SKM-1 treated with dmso at 0.1 percent for 144 hours (cell line): ENCODE measurements around the gene PDZD7.

Source experiments
- DNase-seq: peaks from one replicate; lab custom pipeline; 2025; ENCODE audit not compliant: unreplicated experiment; lab: John Stamatoyannopoulos, UW

The PDZD7 gene

DNA sequence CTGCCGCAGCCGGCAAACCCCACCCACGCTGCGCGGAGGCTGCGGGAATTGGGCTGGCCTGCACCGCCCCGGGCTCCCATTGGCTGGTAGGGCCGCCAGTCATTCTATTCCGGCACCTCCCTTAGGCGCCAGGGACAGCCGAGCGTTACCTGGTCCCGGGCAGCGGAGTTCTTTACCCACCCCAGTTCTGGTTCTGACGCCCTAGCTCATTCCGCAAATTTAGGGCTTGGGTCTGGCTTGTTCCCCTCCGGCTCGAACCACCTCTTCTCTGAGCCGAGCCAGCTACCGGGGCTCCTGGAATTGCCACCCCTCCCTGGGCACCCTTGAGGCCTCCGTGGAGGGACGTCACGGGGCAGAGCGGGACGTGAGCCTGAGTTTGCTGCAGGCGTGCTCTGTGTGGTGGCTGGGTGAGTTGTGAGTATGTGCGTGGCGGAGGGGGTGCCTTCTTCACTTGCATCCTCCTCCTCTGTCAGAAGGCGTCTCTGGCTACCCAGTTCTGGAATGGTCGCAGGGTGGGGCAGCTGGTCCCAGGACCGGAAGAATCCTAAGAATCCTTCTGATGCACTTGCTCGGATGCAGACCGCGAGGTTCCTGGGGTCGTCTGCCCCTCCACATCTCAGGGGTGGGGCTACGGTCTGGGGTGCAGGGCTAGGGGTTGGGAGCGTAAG, at the start of gene PDZD7, which contains the start of gene SFXN3:
PDZD7 (minus strand) TSS at position 2 of the 668 bp plus-strand sequence. CDS start 910 bp downstream, outside the sequence.
SFXN3 (plus strand) TSS at position 107 of the 668 bp plus-strand sequence. CDS start 3,461 bp downstream, outside the sequence.
- peak; percentile 85 for DNase-seq

- DNase-seq = no peak
Observed at GRCh38 chr10:101079874-101080273, 48.9 kb upstream of the PDZD7 start.

GRCh38 chr10:101076630-101077029, 45.7 kb upstream of the PDZD7 start:
- DNase-seq = no peak

DNA sequence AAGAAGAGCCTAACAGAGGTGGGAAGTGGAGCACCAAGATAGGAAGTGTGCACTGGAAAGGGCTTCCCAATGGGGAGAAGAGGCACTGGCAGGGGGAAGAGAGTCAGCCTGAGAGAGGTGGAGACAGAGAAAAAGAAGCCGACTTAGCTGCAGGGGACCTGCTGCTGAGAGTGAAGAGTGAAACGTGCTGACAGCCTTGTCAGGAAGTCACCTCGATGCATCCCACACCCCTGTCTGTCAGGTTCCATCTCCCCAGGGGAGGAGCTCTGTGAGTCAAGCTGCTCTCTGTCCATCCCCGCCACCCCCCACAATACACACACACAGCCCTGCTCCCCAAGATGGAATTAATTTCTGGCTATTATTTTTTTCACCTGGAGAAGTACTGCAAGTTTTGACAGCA, 44.8 kb upstream of the PDZD7 start:
- no peak for DNase-seq

DNA sequence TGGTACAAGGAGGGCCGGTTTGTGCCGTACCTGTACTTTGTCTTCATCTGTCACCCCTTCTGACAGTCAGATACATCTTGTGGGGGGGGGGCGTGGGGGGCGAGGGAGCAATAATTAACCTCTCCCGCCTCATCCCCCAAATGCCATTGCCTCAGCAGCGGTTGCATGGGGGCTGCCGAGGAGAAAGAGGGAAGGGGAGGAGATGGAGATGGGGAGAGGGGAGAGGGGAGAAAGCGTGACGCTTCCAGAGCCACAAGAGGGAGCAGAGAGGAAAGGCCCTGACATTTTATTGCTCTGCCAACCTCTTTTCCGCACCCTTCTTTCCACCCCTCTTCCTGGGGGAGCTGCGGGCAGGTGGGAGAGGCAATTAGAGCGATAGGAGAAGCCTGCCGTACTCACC, 42.7 kb upstream of the PDZD7 start:
- no peak for DNase-seq

- DNase-seq = no peak
Observed at GRCh38 chr10:101072923-101073322, 42.0 kb upstream of the PDZD7 start.

DNA sequence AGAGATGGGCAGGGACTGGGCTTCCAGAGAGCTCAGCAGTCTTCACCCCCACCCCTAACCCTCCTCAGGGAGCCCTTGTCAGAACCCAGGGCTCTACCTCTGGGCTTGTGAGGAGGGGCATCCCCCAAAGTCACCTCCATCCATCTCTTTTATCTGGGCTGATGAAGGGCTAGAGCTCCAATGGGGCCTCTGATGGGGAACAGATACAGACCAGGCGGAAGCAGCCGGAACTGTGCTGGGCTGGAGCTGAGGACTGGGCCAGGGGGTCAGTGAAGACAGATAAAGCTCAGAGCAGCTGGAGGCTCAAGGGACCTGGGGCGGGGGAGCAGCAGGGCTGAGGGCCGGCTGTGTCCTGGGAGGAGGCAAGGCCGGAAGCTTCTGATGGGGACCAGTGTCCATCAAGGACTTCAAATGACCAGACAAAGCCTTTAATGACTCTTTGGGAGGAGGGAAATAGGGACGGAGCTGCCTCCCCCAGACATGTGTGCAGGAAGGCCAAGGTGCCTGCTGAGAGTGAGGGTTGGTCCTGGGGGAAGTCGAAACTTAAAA, 41.0 kb upstream of the PDZD7 start:
- no peak for DNase-seq

DNA sequence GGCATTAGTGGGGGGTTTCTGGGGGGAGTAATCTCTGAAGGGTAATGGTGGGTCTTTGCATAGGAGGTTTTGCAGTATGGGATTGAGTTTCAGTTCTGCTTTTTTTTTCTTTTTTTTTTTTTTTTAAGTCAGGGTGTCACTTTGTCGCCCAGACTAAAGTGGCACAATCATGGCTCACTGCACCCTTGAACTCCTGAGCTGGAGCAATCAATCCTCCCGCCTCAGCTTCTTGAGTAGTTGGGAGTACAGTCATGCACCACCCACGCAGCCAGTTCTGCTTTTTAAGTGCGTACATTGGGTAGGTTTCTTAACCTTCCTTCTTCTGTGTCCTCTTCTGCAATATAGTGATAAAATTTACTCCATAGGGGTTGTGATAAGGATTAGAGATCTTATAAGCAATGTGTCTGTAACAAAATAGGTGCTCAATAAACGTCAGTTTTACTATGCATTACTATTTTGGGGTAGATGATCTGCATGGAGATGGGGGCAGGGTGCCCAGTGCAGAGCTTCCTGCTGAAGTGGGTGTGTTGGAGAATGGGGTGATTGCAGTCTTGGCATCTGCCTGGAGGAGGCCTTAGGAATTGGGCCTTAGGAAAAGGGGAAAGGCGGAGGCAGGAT, 40.4 kb upstream of the PDZD7 start:
- peak; percentile 97 for DNase-seq

DNA sequence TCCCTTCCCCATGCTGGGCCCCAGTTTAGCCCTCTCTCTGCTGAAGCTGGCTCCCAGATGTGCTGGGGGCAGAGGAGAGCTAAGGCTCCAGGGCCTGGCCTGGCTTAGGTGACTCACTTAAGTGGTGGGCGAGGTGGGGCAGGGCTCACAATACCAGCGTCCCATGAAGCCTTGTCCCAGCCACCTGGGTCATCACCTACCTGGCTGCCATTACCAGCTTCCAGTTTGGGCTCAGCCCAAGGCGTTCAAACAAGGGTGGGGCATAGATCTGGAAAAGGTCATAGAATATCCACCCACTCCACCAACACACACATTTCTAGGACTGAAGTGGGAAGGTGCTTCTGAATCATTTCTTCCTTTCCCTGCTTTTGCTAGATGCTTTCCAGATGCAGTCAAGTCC, 39.2 kb upstream of the PDZD7 start:
- no peak for DNase-seq

DNA sequence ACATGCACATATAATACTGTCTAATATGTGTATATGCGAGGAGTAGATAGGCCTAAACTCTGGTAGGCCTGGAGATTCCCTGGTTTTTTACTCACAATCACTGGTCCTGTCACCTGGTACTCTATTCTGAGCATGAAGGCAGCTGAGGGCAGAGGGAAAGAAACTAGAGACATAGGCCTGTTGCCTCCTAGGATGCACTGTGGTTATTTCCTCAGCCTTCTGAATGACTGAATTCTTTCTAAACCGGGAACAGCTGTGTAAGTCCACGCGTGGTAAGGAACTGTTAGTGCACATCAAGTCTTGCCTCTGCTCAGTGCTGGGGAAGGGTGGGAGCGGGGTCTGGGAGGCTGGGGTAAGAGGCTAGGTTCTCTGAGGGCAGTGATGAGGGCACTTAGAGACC, 38.5 kb upstream of the PDZD7 start:
- no peak for DNase-seq

GRCh38 chr10:101067356-101068083, 36.6 kb upstream of the PDZD7 start:
- DNase-seq = peak; percentile 77

DNA sequence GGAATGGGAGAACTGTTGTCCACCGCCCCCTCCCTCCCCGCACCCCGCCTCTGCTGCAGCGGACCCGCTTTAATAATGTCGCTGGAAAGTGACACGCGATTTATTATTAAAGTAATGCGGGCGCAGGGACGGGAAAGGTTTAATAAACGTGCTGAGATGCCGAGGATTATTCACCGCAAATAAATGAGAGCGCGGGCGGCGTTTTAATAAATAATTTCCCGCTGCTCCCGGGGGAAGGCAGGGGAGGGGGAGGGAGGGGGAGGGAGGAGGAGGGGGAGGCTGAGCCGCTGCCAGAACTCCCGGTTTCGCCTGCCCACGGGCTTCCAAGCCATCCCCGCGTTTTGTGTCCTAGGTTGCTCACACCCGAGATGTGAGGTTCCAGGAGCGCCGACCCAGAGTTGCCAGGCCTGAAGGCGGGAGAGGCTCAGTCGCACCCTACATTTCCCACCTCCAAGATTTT, 36.0 kb upstream of the PDZD7 start:
- no peak for DNase-seq

DNA sequence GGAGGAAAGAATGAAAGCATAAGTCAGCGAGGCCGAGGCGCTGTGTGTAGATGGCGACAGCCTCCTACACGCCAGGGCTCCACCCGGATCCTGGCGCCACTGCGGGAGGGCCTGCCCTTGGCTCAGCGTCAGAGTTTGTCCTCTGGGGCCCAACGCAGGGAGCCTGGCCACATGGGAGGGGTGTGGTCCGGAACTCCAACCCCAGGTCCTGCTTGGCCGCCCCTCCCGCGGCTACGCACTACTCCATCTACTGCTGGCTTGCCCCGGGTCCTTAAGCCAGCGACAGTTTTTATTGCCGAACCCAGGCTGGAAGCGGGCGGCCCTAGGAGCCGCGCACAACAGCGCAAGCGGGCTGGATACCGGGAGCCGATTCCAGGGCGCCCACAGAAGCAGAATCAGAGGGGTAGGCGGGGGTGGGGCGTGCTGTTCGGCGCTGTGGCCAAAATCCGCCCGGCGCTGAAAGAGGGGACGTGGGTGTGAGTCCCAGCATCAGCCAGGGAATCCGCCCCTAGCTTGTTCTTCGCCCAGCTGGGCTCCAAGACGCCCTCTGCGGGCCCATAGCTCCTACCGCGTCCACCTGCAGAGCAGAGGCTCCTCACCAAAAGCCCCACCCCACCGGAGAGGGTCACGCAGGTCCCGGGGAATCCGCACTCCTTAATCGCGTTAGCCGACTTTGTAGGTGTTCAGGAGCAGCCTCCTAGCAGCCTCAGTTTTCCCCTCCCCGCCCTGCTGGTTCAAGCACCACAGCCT, 35.4 kb upstream of the PDZD7 start:
- DNase-seq = peak; percentile 76

GRCh38 chr10:101065481-101066145, 34.7 kb upstream of the PDZD7 start:
- no peak for DNase-seq

GRCh38 chr10:101064415-101065030, 33.6 kb upstream of the PDZD7 start:
- DNase-seq = no peak

DNA sequence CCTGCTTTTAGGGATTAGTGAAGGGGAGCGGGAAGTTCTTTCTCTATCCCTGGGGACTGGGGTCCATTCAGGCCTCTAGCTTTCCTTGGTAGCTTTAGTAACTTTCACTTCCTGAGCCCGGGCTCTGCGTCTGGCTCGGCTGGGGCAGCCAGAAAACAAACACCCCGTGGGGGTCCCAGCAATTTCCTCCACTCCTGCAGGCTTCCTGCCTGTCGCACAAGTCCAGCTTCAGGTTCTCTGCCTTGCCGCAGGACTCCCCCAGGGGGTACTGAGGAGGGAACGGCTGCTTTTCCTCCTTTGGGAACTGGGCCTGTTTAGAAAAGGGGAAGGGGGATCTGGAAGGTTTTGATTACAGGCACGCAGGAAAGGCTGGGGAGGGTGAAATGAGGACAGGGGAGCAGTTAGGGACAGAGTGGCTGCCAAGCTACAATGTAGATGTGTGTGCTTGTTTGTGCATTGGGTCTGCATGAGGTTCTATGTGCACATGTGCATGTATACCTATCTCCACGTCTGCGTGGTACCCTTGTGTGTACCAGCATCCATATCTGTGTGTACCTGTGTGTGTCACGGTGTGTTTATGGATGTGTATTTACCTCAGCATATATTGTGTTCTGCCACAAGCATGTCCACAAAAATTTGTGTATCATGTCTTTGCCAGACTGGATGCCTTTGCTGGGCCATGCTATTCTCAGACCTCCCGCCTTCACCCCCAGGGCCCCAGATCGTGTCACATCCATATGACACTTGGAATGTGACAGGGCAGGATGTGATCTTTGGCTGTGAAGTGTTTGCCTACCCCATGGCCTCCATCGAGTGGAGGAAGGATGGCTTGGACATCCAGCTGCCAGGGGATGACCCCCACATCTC, 32.9 kb upstream of the PDZD7 start:
- no peak for DNase-seq

- no peak for DNase-seq
Observed at GRCh38 chr10:101063050-101063525, 32.2 kb upstream of the PDZD7 start.

DNA sequence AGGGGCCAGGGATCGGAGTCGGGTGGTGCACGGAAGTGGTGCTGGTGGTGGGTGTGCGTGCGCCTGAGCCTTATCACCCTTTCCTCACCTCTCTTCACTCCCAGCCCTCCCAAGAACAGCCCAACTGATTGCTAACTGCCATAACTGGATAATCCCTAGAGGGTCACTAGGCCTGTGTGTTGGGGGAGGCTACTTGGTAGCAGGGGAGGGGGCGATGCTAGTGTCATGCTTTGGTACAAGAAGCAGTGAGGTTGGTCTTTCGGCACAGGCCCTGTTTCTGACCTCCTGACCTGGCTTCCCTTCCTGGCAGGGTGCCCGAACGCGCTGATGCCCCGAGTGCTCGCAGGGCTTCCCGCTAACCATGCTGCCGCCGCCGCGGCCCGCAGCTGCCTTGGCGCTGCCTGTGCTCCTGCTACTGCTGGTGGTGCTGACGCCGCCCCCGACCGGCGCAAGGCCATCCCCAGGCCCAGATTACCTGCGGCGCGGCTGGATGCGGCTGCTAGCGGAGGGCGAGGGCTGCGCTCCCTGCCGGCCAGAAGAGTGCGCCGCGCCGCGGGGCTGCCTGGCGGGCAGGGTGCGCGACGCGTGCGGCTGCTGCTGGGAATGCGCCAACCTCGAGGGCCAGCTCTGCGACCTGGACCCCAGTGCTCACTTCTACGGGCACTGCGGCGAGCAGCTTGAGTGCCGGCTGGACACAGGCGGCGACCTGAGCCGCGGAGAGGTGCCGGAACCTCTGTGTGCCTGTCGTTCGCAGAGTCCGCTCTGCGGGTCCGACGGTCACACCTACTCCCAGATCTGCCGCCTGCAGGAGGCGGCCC, 31.5 kb upstream of the PDZD7 start:
- DNase-seq = no peak
